Bronchial epithelial cell (primary cell): Measurements from ENCODE around the gene ZBTB44. TPM values are rescaled to one million over a fixed set of nuclear protein-coding genes. Genes with fewer than 3 reads are reported as not detected.
A peak's percentile ranks its signal among the peaks of the same experiment; 100 is the strongest.

Source experiments
- DNase-seq: peaks from one replicate; pipeline ENCODE4 v3.0.0-alpha.2; 2010; ENCODE audit warnings: low read depth
- FAIRE-seq: peaks from 2 replicates; lab custom pipeline; 2011; peaks lifted over from hg19 to GRCh38; lab: Jason Lieb, UNC
- H3K27me3 ChIP-seq: 2 replicates; pipeline ENCODE4 v1.5.1; 2011; ENCODE audit warnings: low read length; ENCODE audit not compliant: control insufficient read depth, insufficient read depth
- H3K36me3 ChIP-seq: 2 replicates; pipeline ENCODE4 v1.5.1; 2011; ENCODE audit warnings: low read length; ENCODE audit not compliant: control insufficient read depth, insufficient read depth
- H3K4me3 ChIP-seq: 2 replicates; pipeline ENCODE4 v1.5.1; 2011; ENCODE audit warnings: mild to moderate bottlenecking, low read depth, low read length, control low read depth
- total RNA-seq: library from RNA; depleted of rRNA; stranded (reverse); fragments of >200 nt; gene quantifications from 2 replicates; pipeline ENCODE4 v1.2.1, GENCODE V29; 2014
- TF ChIP-seq, protein P1 (sequence below): IDR thresholded peaks from 2 replicates; pipeline ENCODE4 v1.5.1; 2011; ENCODE audit warnings: mild to moderate bottlenecking, moderate library complexity, low read length, control low read depth, inconsistent platforms; ENCODE audit not compliant: insufficient read depth, severe bottlenecking

Gene ZBTB44
- total RNA-seq, 1 donor from 2014 or later, result 28.4 TPM

DNA sequence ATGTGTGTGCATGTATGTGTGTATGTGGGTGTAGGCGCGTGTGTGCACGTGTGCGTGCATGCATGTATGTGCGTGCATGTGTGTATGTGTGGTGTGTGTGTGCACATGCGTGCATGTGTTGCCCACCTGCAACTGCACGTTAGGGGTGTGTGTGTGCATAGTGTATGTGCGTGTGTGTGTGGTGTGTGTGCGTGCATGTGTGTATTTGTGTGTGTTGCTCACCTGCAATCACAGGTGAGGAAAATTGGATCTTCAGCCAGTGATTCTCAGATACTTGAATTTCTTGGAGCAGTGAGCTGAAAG lies 100.8 kb downstream of the ZBTB44 start:
- peak; percentile 98 for FAIRE-seq

GRCh38 chr11:130213143-130213978 lies 101.4 kb downstream of the ZBTB44 start:
- peaks cover 4% of the 10 kb centered on the region for H3K36me3 ChIP-seq
- no peak overlapping the region for H3K4me3 ChIP-seq
- no peak for FAIRE-seq
- TF ChIP-seq, protein P1, sequence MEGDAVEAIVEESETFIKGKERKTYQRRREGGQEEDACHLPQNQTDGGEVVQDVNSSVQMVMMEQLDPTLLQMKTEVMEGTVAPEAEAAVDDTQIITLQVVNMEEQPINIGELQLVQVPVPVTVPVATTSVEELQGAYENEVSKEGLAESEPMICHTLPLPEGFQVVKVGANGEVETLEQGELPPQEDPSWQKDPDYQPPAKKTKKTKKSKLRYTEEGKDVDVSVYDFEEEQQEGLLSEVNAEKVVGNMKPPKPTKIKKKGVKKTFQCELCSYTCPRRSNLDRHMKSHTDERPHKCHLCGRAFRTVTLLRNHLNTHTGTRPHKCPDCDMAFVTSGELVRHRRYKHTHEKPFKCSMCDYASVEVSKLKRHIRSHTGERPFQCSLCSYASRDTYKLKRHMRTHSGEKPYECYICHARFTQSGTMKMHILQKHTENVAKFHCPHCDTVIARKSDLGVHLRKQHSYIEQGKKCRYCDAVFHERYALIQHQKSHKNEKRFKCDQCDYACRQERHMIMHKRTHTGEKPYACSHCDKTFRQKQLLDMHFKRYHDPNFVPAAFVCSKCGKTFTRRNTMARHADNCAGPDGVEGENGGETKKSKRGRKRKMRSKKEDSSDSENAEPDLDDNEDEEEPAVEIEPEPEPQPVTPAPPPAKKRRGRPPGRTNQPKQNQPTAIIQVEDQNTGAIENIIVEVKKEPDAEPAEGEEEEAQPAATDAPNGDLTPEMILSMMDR, result peak; percentile 93
- H3K27me3 ChIP-seq, result no peaks in the 10 kb centered on the region
- peak; percentile 11 for DNase-seq

More for the DNA sequence above, 100.8 kb downstream of the ZBTB44 start:
- peaks cover 2% of the 10 kb centered on the region for H3K36me3 ChIP-seq
- DNase-seq, result no peak
- H3K27me3 ChIP-seq, result no peaks in the 10 kb centered on the region
- TF ChIP-seq, protein P1, result no peak
- H3K4me3 ChIP-seq, result no peak overlapping the region

DNA sequence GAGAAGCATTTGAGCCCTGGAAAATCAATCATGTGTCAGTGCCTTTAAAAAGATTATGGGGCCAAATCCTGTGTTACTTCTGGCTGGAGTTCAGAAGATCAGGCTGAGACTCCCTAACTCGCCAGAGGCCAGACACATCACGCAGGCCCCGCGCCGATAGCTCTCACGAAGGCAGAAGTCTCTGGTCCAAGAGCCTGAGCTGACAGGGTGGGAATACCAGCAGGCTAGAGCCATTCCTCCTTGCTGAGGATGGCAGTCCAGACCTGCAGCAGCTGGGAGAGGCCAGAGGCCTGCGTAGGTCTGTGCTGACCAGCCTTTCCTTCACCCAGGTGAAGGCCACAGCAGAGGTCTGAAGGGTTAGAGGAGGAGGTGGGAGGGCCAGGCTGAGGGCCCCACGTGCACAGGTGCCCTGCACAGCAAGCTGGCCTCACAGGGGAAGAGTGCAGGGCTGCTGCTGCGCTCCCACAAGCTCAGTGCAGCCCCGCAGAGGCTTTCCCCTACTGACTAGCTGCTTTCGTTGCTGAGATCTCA lies 102.2 kb downstream of the ZBTB44 start:
- TF ChIP-seq, protein P1, result no peak
- Histone ChIP-seq H3K27me3 (no peaks in the 10 kb centered on the region), H3K36me3 (peaks cover 4% of the 10 kb centered on the region), H3K4me3 (no peak overlapping the region)
- DNase-seq (no peak), FAIRE-seq (peak; percentile 18)

GRCh38 chr11:130211781-130212401 lies 102.8 kb downstream of the ZBTB44 start:
- no peak for DNase-seq
- H3K36me3 ChIP-seq, result peaks cover 4% of the 10 kb centered on the region
- FAIRE-seq, result no peak
- H3K27me3 ChIP-seq, result no peaks in the 10 kb centered on the region
- H3K4me3 ChIP-seq, result no peak overlapping the region
- TF ChIP-seq, protein P1, result no peak

GRCh38 chr11:130211144-130211543 lies 103.6 kb downstream of the ZBTB44 start:
- Histone ChIP-seq H3K27me3 (no peaks in the 10 kb centered on the region), H3K4me3 (no peak overlapping the region), H3K36me3 (peaks cover 4% of the 10 kb centered on the region)
- FAIRE-seq, result no peak
- TF ChIP-seq, protein P1, result no peak
- DNase-seq, result no peak
